Esophagus muscularis mucosa (tissue), 4 donors: Measurements from ENCODE around the gene GPR160. TPM values are rescaled to one million over a fixed set of nuclear protein-coding genes. Genes with fewer than 3 reads are reported as not detected.

Experiments used
- DNase-seq: peaks from one replicate; pipeline ENCODE4 v3.0.0-alpha.2; 2017; ENCODE audit errors: extremely low spot score
- H3K27ac ChIP-seq, 4 donors: fragments of 200-600 bp; sonication (generic); replicated peaks in 1 of 4; 1 replicate in 3 of 4; 2 replicates in 1 of 4; pipeline ENCODE4 v1.5.1; 2016 to 2019; ENCODE audit warnings: mild to moderate bottlenecking in 1 of 4
- H3K27me3 ChIP-seq, 4 donors: fragments of 200-600 bp; sonication (generic); one replicate each; pipeline versions ENCODE4 v1.5.1 to v1.6.0; 2016 to 2019
- H3K36me3 ChIP-seq, 4 donors: fragments of 200-600 bp; sonication (generic); one replicate each; pipeline ENCODE4 v1.5.1; 2016 to 2019
- H3K4me1 ChIP-seq, 4 donors: fragments of 200-600 bp; sonication (generic); one replicate each; pipeline ENCODE4 v1.5.1; 2016 to 2019
- H3K4me3 ChIP-seq, 4 donors: fragments of 200-600 bp; sonication (generic); 1 replicate in 2 of 4; 2 replicates in 2 of 4; pipeline ENCODE4 v1.5.1; 2016 to 2019; ENCODE audit warnings: mild to moderate bottlenecking in 4 of 4, moderate library complexity in 1 of 4
- H3K9me3 ChIP-seq, 4 donors: fragments of 200-600 bp; sonication (generic); 1 replicate in 3 of 4; 2 replicates in 1 of 4; pipeline ENCODE4 v1.5.1; 2016 to 2019
- EP300 ChIP-seq: sonication (generic); formaldehyde crosslinking; IDR thresholded peaks from one replicate; pipeline ENCODE4 v1.6.1; 2017; ENCODE audit warnings: antibody characterized with exemption
- POLR2A ChIP-seq: fragments of 450-650 bp; IDR thresholded peaks from one replicate; pipeline ENCODE4 v1.6.1; 2017; ENCODE audit warnings: antibody characterized with exemption, moderate library complexity, mild to moderate bottlenecking, low read depth
- POLR2AphosphoS5 ChIP-seq, 2 donors: sonication (generic); formaldehyde crosslinking; IDR thresholded peaks; one replicate each; pipeline ENCODE4 v1.6.1; 2017; ENCODE audit warnings: antibody characterized with exemption in 2 of 2
- WGBS: methylation state at CpG from one replicate; pipeline ENCODE4 v1.1.5; 2018; 5-methylcytosine and 5-hydroxymethylcytosine counted together
- intact Hi-C: fragments of 100-400 bp; cut with DNase I; formaldehyde crosslinking; loops from one replicate; pipeline ENCODE4 v1.15.1; 2023
- total RNA-seq, 4 donors: library from RNA; depleted of rRNA; stranded (reverse); fragments of >200 nt; gene quantifications; one replicate each; pipeline versions ENCODE4 v1.1.0 to v1.2.1, GENCODE V29; 2016
- TF ChIP-seq, protein P1 (sequence below), 3 experiments: fragments of 200-600 bp in 2 of 3; fragments of 450-650 bp in 1 of 3; sonication (generic) in 2 of 3; IDR thresholded peaks; one replicate each; pipeline ENCODE4 v1.5.1; 2017 to 2019; ENCODE audit warnings: antibody characterized with exemption in 3 of 3, mild to moderate bottlenecking in 2 of 3, moderate library complexity in 1 of 3

Gene GPR160
- total RNA-seq, 4 donors from 2014 or later = 1.2 to 2.9 (median 2.2) TPM

DNA sequence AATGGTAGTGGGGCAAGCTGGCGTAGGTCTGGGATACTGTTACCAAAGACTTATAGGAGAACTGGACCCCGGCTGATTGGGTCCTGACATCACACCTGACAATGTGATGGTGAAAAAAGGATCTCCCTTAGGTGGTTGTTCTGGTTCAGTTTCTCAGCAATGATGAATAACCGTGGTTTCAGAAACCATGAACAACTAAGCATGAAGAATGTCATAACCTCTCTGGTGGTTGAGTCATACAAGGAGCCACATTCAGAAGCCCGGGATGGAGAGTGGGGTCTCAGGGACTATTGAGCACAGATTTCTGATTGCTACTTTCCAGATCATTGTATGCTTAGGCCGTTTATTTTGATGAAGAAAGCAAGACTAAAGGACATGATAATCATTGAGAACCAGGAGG, 17.4 kb downstream of the GPR160 start:
- intact Hi-C loops = no loop called here
- 87% methylated on average over 5 of the region's 5 CpGs for WGBS
- DNase-seq = no peak
- H3K36me3 ChIP-seq = no peaks in the 10 kb centered on the region
- no peaks in the 10 kb centered on the region for H3K4me1 ChIP-seq
- TF ChIP-seq EP300 (no peak), POLR2AphosphoS5 (IDR thresholded peaks at IDR 0.05) (no peak), POLR2A (no peak)
- TF ChIP-seq, protein P1, sequence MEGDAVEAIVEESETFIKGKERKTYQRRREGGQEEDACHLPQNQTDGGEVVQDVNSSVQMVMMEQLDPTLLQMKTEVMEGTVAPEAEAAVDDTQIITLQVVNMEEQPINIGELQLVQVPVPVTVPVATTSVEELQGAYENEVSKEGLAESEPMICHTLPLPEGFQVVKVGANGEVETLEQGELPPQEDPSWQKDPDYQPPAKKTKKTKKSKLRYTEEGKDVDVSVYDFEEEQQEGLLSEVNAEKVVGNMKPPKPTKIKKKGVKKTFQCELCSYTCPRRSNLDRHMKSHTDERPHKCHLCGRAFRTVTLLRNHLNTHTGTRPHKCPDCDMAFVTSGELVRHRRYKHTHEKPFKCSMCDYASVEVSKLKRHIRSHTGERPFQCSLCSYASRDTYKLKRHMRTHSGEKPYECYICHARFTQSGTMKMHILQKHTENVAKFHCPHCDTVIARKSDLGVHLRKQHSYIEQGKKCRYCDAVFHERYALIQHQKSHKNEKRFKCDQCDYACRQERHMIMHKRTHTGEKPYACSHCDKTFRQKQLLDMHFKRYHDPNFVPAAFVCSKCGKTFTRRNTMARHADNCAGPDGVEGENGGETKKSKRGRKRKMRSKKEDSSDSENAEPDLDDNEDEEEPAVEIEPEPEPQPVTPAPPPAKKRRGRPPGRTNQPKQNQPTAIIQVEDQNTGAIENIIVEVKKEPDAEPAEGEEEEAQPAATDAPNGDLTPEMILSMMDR (IDR thresholded peaks at IDR 0.05) = no peak
- H3K9me3 ChIP-seq = no peaks in the 10 kb centered on the region
- no peak overlapping the region for H3K4me3 ChIP-seq
- no peak overlapping the region for H3K27ac ChIP-seq
- H3K27me3 ChIP-seq = no peaks in the 10 kb centered on the region

DNA sequence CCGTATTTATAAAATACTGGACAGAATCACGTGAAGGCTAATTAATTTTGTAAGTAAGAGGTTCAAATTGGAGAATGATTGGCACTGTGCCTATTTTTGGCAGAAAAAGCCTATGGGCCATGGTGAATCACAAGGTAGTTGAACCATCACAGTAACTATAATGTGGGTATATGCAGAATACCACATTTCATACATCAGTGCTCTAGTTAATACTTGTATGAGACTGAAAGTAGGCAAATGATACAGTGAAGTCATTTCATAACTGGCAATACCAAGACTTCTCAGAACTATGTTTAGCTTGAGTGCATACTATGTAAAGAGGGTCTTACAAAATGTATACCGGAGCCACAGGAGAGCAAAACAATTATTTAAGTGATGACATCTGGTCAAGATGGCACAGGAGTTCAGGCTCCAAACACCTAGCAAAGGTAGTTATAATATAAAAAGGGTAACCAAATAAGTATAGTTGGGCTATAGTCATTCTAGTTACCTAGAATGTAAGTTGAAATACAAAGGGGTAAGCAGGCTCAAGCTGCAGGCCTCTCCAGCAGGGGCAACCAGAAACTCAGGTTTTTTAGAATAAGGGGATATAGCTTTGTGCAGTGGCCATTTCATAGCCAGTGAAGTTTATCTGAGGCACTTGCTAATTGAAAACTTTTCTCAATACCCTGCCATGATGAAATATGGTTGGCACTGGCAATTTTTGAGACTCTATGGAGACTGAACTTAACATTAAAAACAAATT, 19.1 kb downstream of the GPR160 start:
- no peak overlapping the region for H3K4me3 ChIP-seq
- H3K27ac ChIP-seq = no peak overlapping the region
- no peaks in the 10 kb centered on the region for H3K4me1 ChIP-seq
- H3K36me3 ChIP-seq = no peaks in the 10 kb centered on the region
- 85% methylated on average over 3 of the region's 3 CpGs for WGBS
- DNase-seq = no peak
- H3K9me3 ChIP-seq = no peaks in the 10 kb centered on the region
- H3K27me3 ChIP-seq = no peaks in the 10 kb centered on the region
- no peak for TF ChIP-seq EP300
- TF ChIP-seq POLR2AphosphoS5 (IDR thresholded peaks at IDR 0.05) = no peak
- TF ChIP-seq, protein P1 (IDR thresholded peaks at IDR 0.05) = no peak
- no peak for TF ChIP-seq POLR2A
- intact Hi-C loops = no loop called here

DNA sequence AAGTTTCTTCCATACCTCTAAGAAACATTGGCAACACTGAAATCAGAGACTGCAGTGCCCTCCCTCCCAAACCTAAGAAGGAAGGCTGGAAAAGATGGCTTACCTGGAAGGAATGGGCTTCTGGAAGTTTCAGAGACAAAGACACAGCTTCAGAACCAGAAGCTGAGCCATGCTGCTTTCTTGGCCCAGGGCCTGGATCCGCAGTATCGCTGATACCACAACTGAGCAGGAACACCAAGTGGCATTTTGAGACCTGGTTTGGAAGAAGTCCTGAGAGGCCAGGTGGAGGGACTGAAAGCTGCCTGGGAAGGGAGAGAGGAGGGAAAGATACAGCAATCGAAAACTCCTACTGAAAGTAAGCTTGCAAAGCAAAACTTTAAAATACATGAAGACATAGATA, 19.8 kb downstream of the GPR160 start:
- DNase-seq = no peak
- TF ChIP-seq POLR2AphosphoS5 (IDR thresholded peaks at IDR 0.05) = no peak
- TF ChIP-seq EP300 = no peak
- TF ChIP-seq, protein P1 (IDR thresholded peaks at IDR 0.05) = no peak
- no peak for TF ChIP-seq POLR2A
- Histone ChIP-seq H3K4me3 (no peak overlapping the region), H3K9me3 (no peaks in the 10 kb centered on the region), H3K36me3 (no peaks in the 10 kb centered on the region), H3K27me3 (no peaks in the 10 kb centered on the region), H3K27ac (no peak overlapping the region), H3K4me1 (no peaks in the 10 kb centered on the region)
- 87% methylated on average over 3 of the region's 3 CpGs for WGBS
- intact Hi-C loops = no loop called here

DNA sequence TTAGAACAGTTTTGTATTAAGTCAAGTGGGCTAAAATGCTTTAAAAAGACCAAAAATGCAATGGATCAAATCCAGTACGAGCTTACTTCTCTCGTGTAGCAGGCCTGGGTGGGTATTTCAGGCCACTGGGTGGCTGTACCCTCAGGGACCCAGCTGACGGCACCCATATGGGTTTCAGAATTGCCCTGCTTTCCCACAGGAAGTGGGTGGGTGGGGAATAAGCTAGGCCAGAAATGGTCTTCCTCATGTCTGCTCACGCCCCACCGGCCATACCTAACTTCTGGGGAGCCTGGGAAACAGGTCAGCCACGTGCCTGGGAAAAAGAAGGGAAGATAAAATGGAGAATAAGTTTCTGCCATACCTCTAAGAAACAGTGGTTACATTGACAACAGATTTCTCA, 20.3 kb downstream of the GPR160 start:
- Histone ChIP-seq H3K4me3 (no peak overlapping the region), H3K4me1 (no peaks in the 10 kb centered on the region), H3K27me3 (no peaks in the 10 kb centered on the region), H3K36me3 (no peaks in the 10 kb centered on the region), H3K9me3 (no peaks in the 10 kb centered on the region), H3K27ac (no peak overlapping the region)
- no peak for DNase-seq
- intact Hi-C loops = no loop called here
- TF ChIP-seq, protein P1 (IDR thresholded peaks at IDR 0.05) = no peak
- TF ChIP-seq EP300 (no peak), POLR2AphosphoS5 (IDR thresholded peaks at IDR 0.05) (no peak)
- 76% methylated on average over 6 of the region's 6 CpGs for WGBS

DNA sequence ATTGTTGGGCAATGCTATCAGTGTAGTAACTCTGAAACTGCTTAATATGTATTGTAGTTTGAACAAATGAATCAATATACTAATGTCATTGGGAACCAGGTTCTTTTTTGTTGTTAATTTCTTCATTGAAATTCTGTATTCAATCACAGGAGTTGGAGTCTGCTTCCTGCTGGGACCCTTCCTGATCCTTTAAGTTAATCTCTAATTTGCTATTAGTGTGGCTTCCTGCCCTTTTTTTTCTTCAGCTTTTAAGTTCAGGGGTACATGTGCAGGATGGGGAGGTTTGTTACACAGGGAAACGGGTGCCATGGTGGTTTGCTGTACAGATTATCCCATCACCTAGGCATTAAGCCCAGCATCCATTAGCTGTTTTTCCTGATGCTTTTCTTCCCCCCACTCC, 21.7 kb downstream of the GPR160 start:
- no peaks in the 10 kb centered on the region for H3K27me3 ChIP-seq
- H3K27ac ChIP-seq = no peak overlapping the region
- DNase-seq = no peak
- TF ChIP-seq, protein P1 (IDR thresholded peaks at IDR 0.05) = no peak
- TF ChIP-seq POLR2A = no peak
- no peak for TF ChIP-seq EP300
- TF ChIP-seq POLR2AphosphoS5 (IDR thresholded peaks at IDR 0.05) = no peak
- H3K36me3 ChIP-seq = no peaks in the 10 kb centered on the region
- 78% methylated on average over 1 of the region's 1 CpG for WGBS
- H3K4me3 ChIP-seq = no peak overlapping the region
- H3K9me3 ChIP-seq = no peaks in the 10 kb centered on the region
- no peaks in the 10 kb centered on the region for H3K4me1 ChIP-seq
- intact Hi-C loops = no loop called here
